KOPT-K1 (cell line): ENCODE measurements around the gene PALM3.

Experiments
- H3K27ac ChIP-seq: fragments of 200-600 bp; sonication (generic); 2 replicates; pipeline ENCODE4 v1.5.1; 2016; ENCODE audit warnings: antibody characterized with exemption, mild to moderate bottlenecking, low read depth, low read length; ENCODE audit not compliant: poor library complexity, severe bottlenecking
- H3K36me3 ChIP-seq: fragments of 200-600 bp; sonication (generic); 2 replicates; pipeline ENCODE4 v1.5.1; 2017; ENCODE audit warnings: antibody characterized with exemption, mild to moderate bottlenecking, low read length, moderate library complexity; ENCODE audit not compliant: insufficient read depth
- H3K9me3 ChIP-seq: fragments of 200-600 bp; sonication (generic); 2 replicates; pipeline ENCODE4 v1.5.1; 2017; ENCODE audit warnings: antibody characterized with exemption, low read length, mild to moderate bottlenecking; ENCODE audit not compliant: insufficient read depth, poor library complexity, severe bottlenecking

Gene PALM3, protein sequence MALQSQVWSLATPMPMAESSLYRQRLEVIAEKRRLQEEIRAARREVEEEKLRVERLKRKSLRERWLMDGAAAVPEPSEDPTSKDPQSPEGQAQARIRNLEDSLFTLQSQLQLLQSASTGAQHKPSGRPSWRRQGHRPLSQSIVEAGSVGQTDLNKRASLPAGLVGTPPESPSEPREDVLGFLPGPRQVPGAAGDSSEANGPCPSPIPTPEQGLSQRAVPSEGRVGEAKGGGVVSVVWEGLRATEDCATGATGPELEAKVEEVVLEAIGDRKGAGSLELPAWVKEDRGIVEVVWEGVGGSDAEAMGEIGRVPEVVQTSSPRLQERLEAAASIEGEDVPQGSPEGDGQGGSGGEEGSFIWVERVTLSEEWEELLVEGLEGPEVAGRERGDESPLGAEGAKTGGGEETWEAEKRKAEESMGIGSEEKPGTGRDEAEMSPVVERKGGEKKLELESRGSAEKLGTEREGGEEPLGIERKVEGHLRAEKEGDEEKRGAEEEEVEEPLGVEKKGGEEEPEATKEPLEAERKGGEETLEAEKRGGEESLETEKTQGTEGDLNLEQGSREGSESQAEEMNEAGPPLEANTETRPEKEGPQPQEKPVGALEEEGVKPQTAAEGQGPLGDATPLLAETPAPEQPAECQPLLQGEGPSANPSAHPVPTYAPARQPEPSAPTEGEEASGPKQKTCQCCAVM

DNA sequence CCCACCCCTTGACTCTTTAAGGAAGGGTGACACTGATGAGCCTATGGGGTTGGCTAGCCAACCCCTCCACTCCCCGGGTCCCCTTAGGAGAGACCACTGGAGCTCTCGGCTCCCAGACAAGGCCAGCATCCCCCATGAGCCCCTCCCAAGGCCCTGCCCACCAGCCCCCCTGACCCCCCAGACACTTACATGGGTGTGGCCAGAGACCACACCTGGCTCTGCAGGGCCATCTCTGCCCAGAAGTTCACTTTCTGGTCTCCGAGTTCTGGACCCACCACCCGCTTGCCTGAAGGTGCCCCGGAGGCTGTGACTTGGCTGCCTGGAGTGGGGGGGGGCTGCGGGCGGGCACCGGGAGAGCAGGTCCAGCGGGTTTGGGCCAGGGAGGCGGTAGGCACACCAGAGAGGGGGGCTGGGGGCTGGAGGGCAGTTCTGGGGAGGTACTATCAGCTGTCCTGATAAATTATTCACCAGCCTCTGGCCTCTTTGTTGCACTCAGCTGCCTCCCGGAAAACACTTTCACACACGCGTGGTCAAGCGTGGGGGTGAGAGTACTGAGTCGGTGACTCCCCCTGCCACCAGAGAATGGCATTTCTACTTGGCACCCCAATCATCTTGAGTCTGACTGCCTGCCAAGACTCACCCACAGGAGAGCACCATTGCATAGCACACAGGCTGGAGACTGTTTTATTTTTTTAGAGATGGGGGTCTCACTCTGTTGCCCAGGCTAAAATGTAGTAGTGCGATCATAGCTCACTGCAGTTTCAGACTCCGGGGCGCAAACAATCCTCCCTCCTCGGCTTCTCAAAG, at the start of gene PALM3:
TSS of gene PALM3 (minus strand) at position 326 of the 807 bp plus-strand sequence. CDS start at position 230, 96 bp downstream.
- Histone ChIP-seq H3K36me3 (no peaks in the 10 kb centered on the region), H3K27ac (no peak within 1 kb of the TSS), H3K9me3 (no peaks in the 10 kb centered on the region)

DNA sequence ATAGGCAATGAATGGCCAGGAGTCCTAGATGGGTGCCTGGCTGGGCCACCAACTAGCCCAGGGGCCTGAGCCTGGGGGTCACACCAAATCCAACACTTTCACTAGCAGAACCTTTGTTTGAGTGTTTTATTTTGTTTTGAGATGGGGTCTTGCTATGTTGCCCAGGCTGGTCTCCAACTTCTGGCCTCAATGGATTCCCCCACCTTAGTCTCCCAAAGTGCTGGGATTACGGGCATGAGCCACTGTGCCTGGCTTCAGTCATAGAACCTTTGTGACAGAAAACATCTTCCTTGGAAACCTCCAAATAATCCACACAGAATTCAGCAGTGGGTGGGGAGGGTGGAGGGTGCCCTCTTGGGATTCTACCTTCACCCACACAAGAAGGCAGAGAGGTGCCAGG, 49.6 kb upstream of the PALM3 start:
- peaks cover 5% of the 10 kb centered on the region; the same call in 1 of the 2 replicates for H3K36me3 ChIP-seq
- peak overlapping the region; percentile 44 for H3K27ac ChIP-seq
- H3K9me3 ChIP-seq = no peaks in the 10 kb centered on the region

DNA sequence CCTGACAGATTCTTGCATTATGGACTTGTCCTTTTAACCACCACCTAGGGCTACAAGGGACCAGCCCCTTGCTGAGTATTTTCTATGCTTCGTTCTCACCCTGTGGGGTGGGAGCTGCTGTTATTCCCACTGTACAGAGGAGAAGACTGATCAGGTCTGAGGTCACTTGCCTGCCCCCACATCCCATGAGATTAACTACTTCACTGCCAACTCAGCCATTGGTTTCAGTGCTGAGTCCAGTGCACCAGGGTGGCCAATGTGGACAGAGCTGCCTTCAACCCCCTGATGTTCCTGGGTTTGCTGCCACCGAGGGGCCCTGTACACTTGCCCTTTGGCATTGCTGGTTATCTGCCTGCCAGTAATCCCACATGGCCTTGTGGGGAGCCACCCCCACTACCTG, 48.8 kb upstream of the PALM3 start:
- Histone ChIP-seq H3K36me3 (peaks cover 13% of the 10 kb centered on the region; the same call in 1 of the 2 replicates), H3K9me3 (no peaks in the 10 kb centered on the region), H3K27ac (no peak overlapping the region)

DNA sequence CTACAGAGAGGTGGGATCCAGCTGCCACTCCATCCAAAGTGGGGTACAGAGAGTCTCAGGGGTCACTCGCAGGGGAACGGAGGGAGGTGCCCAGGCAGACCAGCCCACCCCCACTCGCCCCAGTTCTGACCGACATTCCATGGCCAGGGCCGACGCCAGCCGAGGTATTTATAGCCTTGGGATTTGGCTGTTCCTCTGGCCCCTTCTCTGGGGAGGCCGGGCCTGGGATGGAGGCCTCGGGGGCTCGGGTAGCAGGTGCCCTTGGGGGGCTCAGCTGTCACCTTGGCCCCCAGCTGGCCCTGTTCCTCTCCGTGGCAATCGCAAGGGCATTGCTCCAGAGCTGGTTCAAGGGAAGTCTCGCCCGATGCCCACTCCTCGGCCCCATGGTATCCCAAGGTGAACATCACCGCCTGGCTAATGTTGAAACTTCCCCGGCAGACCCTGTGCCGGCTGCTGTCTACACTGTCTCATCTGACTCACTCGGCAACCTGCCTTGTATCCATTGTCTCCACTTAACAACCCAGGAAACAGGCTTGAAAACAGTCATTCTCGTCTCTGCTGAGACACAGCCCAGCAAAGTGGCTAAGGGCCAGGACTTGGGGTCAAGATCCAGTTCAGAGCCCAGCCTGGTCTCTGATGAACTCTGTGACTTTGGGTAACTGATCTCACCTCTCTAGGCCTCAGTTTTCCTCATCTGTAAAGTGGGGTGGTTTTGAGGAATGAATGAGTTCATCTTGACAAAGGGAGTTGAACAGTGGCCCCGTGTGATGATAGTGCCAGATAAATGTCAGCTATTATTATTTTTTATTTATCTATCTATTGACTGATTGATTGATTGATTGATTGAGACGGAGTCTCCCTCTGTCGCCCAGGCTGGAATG, 45.9 kb upstream of the PALM3 start:
- H3K9me3 ChIP-seq = no peaks in the 10 kb centered on the region

DNA sequence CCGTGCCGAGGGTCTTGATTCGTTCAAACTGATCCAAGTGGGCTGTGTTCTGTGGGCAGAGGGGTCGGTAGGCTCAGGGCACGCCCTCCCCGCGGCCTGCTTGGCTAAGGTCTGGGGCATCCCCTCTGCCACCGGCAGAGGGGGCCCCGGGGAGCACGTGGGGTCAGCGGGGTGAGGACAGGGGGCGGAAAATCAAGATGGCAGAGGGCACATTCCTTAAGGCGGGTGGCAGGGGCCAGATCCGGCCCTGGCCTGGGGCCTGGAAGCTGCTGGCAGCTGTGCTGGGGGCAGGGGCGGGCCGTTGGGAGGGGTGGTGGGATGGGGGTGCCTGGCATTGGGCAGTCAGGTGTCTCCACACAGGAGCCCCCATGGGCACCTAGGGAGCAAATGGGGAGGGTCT, 45.0 kb upstream of the PALM3 start:
- Histone ChIP-seq H3K27ac (no peak overlapping the region), H3K9me3 (no peaks in the 10 kb centered on the region), H3K36me3 (peaks cover 40% of the 10 kb centered on the region)

More for the DNA sequence above, 45.9 kb upstream of the PALM3 start:
- Histone ChIP-seq H3K36me3 (peaks cover 30% of the 10 kb centered on the region), H3K27ac (no peak overlapping the region)

DNA sequence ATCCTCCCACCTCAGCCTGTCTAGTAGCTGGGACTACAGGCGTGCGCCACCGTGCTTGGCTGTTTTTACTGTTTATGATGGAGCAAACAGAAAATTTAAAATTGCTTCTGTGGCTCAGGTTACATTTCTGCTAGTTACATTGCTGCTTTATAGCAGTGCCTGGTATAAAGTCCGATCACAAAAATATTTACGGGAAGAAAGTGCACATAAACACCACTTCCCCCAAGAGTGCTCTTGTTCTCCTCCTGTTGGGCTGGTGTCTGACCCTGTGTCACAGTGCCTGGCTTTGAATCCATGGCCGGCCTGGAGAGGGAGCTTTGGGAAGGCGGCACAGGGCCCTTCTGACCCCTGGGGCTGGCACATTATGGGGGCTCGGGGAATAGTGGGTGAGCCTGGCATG, 43.8 kb upstream of the PALM3 start:
- H3K9me3 ChIP-seq = no peaks in the 10 kb centered on the region
- H3K36me3 ChIP-seq = peaks cover 47% of the 10 kb centered on the region
- H3K27ac ChIP-seq = no peak overlapping the region

DNA sequence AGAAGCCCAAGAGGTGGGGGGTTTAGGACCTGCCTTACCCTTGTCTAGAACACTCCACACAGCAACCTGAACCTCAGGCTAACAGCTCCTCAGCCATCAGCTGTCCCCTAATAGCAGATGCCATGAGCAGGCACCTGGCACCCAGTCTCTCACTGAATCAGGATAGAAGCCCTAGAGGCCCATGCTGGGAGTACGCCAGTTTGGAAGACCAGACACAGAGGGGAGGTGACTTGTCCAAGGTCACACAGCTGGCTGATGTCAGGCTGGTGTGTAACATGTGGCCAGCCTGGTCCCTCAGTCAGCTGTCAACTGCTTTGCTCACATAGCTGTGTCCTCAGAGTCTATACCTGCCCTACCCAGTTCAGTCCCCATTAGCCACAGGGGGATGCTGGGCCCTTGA, 41.4 kb upstream of the PALM3 start:
- no peak overlapping the region for H3K27ac ChIP-seq
- H3K36me3 ChIP-seq = peaks cover 61% of the 10 kb centered on the region
- no peaks in the 10 kb centered on the region for H3K9me3 ChIP-seq

DNA sequence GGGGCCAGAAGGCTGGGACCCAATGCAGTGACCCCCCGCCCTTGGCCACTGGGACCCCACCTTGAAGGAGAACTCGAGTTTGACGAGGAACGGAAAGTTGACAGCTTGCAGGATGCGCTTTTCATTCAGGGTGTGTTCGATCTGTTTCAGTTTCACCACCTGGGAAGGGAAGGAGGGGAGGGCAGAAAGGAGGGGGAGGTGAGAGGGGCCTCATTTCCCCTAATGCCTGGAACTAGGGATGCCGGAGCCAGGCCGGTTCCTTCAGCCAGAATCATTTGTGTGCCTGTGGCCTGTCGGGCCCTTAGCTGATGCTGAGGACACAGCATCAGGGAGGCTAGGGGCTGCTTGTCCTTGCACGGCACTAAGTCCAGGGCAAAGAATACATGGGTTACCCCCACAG, 40.9 kb upstream of the PALM3 start:
- Histone ChIP-seq H3K9me3 (no peaks in the 10 kb centered on the region), H3K27ac (no peak overlapping the region), H3K36me3 (peaks cover 65% of the 10 kb centered on the region)

DNA sequence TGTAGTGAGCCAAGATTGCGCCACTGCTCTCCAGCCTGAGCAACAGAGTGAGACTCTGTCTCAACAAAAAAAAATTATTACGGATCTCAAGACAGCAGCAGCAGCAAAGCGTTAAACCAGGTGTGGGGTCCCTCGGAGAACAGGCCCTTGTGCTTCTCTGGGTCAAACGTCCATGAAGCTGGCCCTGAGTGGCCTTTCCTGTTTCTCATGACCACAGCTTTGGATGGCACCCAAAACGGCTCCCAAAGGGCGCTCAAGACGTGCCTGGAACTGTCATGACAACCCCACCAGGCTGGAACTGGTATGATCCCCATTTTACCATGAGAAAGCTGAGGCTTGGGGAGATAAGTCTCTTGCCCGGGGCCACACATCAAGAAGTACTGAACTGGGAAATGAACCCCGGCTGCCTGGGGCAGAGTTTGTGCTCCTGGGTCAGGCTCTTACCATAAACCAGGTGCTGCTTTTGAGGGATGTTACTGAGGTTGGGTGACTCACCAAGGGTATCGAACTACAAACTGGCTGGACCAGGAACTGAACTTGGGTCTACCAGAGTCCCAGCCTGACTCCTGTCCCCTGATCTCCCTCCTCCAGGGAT, 40.3 kb upstream of the PALM3 start:
- no peak overlapping the region for H3K27ac ChIP-seq
- H3K36me3 ChIP-seq = peaks cover 71% of the 10 kb centered on the region
- no peaks in the 10 kb centered on the region for H3K9me3 ChIP-seq

DNA sequence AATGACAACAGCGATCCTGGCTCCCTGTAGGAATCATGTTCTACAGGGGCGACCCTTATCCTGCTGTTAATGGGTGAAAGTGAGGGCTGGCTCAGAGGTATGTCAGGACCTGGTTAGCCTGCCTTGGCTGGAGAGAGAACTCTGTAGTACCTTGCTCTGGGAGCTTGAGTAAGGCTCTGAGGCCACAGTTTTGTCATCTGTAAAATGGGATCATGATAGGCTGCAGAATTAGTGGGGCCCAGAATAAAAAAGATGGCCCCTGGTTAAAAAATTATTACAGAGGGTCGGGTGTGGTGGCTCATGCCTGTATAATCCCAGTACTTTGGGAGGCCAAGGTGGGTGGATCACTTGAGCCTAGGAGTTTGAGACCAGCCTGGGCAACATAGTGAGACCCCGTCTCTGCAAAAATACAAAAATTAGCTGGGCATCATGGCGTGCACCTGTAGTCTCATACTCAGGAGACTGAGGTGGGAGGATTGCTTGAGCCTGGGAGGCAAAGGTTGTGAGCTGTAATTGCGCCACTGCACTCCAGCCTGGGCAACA, 39.2 kb upstream of the PALM3 start:
- Histone ChIP-seq H3K9me3 (no peaks in the 10 kb centered on the region), H3K27ac (no peak overlapping the region), H3K36me3 (peaks cover 72% of the 10 kb centered on the region)

DNA sequence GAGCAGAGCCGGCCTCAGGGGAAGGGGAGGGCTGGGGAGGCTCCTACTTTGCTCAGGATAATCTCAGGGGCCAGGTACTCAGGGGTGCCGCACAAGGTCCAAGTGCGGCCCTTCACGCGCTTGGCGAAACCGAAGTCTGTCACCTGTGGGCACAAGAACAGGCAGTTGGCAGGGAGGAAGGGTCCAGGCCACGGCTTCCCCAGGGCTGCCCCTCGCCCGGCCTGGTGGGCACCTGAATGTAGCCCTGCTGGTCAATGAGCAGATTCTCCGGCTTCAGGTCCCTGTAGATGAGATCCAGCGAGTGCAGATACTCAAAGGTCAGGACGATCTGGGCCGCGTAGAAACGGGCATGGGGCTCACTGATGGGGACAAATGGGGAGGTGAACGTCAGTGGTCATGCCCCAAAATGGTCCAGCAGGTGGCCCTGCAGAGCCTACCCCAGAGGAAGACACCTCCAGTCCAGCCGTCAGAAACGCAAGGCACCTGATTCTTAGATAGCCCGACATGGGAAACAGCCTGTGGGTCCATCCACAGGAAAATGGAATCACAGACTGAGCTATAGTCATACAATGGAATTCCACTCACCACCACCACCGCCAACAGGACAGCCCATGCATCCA, 35.8 kb upstream of the PALM3 start:
- H3K36me3 ChIP-seq = peaks cover 48% of the 10 kb centered on the region
- peaks cover 11% of the 10 kb centered on the region for H3K9me3 ChIP-seq
- no peak overlapping the region for H3K27ac ChIP-seq

DNA sequence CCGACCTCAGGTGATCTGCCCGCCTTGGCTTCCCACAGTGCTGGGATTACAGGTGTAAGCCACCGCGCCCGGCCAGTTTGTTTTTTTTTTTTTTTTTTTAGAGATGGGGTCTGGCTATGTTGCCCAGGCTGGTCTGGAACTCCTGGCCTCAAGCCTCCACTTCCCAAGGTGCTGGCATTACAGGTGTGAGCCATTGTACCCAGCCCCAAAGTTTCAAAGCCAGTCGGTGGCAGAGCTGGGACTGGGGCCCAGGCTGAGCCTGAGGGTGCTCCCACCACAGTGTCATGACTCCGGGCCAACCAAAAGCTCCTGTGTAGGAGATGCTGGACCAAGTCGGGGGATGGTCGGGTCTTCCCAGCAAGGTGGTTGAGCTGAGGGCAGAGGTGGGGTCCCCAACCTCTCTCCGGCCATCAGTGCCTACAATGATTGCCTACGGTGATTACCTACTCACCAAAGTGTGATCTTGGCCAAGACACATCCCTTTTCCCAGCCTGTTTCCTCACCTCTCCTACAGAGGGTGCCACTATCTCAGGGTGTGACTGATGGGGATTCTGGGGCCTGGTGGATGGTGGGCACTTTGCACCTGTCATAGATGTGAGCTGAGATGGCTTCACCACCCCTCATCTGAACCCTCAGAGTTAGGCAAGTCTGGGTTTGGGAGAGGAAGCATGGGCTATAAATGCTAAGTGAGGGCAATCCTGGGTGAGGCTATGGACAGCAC, 34.6 kb upstream of the PALM3 start:
- Histone ChIP-seq H3K27ac (no peak overlapping the region), H3K36me3 (peaks cover 40% of the 10 kb centered on the region), H3K9me3 (peaks cover 11% of the 10 kb centered on the region)

DNA sequence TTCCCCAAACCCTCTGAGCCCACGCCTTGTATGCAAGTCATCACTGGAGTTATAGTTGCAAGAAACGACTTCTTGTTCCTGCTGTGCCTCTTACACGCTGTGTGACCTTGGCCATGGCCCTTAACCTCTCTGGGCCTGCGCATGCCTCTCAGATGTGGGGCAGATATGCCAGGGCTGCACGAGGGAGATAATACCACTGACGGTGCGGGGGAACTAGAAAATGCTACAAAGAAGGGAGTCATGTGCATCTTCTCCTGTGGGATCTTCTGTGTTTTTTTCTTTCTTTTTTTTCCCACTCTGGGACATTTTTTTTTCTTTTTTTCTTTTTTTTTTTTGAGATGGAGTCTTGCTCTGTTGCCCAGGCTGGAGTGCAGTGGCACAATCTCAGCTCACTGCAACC, 33.0 kb upstream of the PALM3 start:
- H3K27ac ChIP-seq = no peak overlapping the region
- peaks cover 26% of the 10 kb centered on the region; the same call in 1 of the 2 replicates for H3K36me3 ChIP-seq
- peaks cover 11% of the 10 kb centered on the region for H3K9me3 ChIP-seq
